Activated T-cell treated with anti-CD3 and anti-CD28 coated beads, Interleukin-2, amount 50 U/mL, for 1 hour (primary cell): ENCODE results near the gene MTMR11.
"Not testable (repeated sequence)": the region's sequence is repeated elsewhere in the genome, so short reads cannot be mapped to it uniquely, and the experiment has no call there.

Experiments used
- DNase-seq: peaks from one replicate; pipeline ENCODE4 v3.0.0-alpha.2; 2020

MTMR11 gene

DNA sequence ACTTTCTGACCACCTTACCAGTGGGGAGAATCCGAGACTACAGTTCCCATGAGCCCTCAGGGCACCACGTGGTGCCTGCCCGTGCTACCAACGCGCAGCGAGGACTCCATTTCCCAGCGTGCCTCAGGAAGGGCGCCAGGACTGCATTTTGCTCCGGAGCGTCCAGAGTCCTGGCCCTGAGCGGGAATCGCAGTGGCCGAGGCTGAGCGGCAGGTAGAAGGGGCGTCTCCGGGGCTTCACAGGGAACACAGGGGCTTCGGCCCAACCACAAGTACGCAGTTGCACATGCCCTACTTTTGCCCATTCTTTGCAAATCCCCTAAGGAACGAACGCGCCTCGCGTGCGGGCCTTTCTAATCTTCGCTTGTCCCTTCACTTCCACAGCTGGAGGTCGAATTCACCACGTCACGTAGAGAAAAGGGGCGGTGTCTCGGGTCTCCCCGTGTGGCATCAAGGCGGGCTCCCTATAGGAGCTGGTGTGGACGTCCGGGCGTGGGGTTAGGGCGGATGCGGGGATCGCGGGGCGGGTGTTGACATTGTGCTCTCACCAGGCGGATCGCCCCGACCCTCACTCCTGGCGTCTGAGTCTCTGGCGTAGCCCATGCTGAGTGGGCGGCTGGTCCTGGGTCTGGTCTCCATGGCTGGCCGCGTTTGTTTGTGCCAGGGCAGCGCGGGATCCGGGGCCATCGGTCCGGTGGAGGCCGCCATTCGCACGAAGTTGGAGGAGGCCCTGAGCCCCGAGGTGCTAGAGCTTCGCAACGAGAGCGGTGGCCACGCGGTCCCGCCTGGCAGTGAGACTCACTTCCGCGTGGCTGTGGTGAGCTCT lies 37.0 kb downstream of the MTMR11 start, which contains the start of gene BOLA1:
TSS of gene BOLA1 (plus strand) at position 109 of the 825 bp plus-strand sequence. CDS start at position 601, 492 bp downstream.
- peak; percentile 79 for DNase-seq

DNA sequence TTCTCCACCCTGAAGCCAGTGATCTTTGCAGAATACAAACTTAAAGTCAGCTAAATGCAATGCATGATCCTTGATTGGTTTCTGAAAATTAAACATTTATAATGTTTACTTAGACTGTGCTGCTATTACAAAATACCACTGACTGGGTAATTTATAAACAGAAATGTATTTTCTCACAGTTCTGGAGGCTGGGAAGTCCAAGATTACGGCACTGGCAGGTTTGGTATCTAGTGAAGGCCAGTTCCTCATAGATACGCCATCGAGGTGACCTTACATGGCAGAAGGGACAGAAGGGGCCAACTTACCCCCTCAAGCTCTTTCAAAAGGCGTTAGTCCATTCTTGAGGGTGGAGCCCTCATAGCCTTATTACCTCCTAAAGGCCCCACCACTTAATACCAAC lies 40.1 kb downstream of the MTMR11 start:
- no peak for DNase-seq

- no peak for DNase-seq
Measured at GRCh38 chr1:149888999-149889289, 47.7 kb downstream of the MTMR11 start.

DNA sequence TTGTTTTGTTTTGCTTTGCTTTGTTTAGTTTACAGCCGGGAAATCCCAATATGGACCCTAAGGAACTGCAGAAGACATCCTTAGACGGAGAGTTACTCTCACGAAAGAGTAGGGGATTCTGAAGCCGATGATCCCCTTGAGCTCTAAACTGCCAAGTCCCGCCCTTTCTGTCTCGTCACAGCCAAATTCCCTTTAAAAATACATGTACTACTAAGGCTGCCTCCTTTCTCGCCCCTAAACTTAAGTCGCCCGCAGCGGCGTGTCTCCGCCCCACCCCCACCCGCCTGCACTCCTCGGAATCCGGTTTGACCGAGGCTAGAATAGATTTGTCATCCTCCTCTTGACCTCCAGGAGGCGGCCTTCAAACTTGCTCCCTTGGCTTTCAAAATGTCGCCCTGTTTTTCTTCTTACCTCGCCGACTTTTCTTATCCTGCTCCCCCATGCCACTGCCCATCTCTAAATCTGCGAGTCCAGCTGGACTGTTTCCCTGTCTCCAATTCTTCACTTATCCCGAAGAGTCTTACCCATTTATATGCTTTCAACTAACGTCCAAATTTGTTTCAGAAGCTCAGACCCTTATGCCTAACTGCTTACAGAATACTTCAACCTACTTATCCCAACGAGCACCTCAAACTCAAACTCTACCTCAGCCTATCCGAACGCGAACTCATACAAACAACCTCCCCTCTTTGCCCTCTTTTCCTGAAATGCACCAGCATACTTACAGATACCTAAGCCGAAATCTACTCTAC lies 48.3 kb downstream of the MTMR11 start:
- peak; percentile 72 for DNase-seq

DNA sequence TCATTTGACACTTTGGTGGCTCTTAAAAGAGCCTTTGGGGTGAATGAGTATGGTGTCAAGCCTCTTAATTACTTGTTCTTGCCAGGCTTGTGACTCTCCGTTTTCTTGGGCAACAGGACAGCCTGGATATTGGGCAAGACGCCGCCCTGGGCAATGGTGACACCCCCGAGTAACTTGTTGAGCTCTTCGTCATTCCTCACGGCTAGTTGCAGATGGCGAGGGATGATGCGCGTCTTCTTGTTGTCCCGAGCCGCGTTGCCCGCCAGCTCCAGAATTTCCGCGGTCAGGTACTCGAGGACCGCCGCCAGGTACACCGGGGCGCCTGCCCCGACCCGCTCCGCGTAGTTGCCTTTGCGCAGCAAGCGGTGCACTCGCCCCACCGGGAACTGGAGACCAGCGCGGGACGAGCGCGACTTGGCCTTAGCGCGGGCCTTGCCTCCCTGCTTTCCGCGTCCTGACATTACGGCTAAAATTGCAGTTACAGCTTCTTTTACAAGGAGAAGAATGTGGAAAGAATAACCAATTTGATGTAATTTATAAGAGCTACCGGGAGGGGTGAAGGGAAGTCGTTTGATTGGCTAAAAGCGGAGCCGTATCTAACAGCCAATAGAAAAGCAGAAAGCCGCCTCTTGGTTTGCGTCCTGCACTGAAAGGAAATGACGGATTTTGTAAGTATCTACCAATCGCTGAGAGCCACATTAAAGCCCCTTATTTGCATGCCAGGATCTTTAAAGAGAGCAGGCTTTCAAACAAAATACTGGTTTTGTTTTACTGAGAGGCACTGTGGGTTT lies 49.0 kb downstream of the MTMR11 start:
- peak; percentile 77 for DNase-seq

DNA sequence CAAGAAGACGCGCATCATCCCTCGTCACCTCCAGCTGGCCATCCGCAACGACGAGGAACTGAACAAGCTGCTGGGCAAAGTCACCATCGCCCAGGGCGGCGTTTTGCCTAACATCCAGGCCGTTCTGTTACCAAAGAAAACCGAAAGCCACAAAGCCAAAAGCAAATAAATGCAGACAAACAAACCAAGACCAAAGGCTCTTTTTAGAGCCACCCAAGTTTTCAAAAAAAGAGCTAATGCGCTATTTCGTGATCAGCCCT lies 49.6 kb downstream of the MTMR11 start:
- not testable (repeated sequence) for DNase-seq

GRCh38 chr1:149886396-149887195 lies 50.1 kb downstream of the MTMR11 start:
- DNase-seq, result peak; percentile 81

GRCh38 chr1:149886121-149886395 lies 50.6 kb downstream of the MTMR11 start:
- not testable (repeated sequence) for DNase-seq

- peak; percentile 72 for DNase-seq
Measured at GRCh38 chr1:149885339-149886120, 51.1 kb downstream of the MTMR11 start.

DNA sequence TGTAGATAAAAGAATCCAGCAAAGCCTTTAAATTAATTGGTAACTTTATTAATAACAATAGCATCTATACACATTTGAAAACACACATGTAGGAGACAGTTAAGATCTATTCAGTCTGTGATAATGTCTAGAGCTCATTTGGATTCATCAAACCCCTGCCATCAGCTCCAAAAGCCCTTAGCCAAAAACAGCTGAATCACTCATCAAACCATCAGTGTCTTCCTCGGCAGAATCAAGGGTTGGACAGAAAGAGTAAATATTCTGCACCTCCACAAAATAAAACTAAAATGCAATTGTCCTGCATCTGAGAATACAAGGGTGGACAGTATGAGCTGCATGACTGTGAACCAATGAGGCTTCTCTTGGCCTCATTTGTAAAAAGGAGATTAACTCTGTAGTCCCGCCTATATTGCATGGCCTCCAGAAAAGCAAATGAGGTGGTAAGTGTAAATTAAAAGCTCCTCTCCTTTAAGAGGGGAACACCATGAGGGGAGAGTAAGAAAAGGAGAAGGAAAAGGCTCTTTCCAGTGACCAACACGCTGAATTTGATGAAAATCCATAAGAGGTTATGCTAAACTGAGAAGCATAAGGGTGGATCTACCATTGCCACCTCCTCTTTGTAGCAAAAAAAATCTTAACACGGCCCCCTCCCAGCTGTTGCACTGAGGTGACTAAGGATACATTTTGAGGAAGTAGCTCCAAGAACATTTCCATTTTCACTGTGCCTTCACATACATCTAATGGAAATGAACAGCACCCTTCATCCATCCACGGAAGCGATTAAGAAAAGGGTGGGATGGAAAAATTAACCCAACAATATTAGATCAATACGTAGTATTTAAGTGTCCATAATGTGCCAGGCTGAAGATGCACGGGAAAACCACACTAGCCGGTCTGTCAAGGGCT lies 52.0 kb downstream of the MTMR11 start:
- no peak for DNase-seq

DNA sequence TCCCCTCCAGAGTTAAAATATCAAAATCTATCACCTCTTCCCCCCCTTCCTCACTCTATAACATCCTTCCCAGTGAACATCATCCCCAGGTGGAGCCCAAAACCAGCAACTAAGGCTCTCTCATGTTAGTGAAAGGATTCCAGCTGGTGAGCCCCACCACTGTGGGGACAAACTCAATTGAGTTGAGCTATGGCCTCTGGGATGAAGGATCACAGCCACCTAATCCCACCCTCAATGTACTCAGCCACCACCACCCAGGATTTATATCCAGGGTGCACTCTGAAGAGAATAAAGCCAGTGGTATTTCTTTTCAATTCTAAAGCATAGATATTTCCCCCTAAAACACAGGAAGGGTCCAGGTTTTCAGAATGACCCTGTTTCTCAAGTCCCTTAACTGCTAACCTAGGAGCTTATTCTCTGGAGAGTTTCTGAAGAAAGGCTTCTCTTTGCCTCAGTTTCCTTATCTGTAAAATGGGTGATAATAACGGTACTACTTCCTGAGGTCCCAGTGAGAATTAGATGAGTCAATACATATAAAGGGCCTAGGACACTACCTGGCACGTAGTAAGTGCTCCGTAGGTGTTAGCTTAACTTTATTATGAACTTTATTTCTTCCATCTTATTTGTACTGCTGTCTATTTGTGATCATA lies 53.0 kb downstream of the MTMR11 start:
- no peak for DNase-seq

DNA sequence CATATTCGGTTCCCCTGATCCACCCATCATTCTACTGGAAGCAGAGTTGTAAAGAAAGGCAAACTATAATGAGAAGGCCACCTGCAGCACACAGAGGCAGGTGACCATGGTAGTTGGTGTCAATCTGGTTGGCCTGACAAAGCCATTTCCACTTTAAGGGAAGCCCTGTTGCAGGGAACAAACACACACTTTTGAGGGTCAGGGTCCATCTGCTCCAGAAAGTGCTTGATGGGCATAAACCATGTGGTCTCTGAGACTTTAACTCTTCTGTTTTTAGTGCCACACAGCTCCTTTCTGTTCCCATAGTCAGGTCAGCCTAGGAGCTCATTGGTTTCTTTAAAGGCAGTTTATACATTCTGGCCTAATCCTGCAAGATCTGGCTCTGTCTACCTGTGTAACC lies 54.8 kb downstream of the MTMR11 start:
- no peak for DNase-seq

DNA sequence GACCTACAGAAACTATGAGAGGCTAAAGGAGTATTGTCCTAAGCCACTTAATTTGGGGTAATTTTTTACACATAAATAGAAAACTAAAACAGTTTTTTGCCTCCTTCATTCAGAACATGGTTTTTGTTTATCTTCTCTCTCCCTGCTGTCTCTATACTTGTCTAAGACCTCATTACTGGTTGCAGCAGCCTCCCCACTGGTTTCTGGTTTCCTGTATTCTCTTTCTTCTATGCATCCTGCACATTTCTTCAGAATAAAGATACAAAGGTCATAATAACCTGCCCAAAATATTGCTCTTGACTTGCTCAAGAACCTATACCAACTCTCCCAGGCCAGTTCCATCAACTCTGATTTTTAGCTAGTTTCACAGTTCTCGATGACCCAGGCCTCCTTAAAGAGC lies 57.1 kb downstream of the MTMR11 start:
- DNase-seq, result no peak
